ENCODE measurements around the gene ETS1.

Gene ETS1

DNA sequence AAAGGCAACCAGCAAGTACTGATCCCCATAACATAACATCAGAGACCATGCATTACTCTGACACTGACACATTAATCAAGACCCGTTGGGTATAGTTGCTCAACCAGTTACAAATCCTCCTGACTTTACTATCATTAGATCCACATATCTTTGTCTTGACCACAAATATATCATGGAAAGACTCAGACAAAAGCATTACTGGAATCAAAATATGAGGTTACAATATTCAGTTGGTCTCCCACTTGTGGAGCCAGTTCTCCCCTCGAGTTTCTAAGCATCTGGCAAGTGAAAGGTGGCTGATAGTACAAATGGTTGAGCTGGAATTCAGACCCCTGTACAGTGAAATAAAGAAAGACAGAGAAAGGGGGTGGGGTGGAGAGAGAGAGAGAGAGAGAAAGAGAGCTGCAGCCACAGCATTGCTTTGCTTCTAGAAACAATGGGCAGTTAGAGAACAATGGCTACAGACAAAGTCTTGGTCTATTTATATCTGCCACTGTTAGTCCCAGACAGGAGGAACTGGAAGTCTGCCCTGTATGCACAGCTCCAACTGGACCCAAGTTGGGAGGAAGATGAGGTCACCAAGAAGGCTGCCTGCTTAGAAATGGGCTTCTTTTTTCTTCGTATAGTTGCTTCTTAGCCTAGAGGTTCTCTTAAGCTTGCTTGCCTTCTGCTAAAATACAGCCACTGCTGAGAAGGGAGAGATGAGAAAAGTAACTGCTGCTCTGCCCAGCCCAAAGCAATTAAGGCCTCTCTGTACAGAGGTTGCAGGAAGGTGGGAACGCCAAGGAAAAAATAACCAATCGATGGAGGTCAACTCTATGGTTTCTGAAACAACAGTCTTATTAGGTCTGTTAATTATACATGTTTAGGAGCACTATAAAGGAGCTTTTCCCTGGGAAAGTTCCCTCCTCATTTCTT lies 85.5 kb downstream of the ETS1 start:
- DNase-seq (ENCODE audit: low spot score): no peak

DNA sequence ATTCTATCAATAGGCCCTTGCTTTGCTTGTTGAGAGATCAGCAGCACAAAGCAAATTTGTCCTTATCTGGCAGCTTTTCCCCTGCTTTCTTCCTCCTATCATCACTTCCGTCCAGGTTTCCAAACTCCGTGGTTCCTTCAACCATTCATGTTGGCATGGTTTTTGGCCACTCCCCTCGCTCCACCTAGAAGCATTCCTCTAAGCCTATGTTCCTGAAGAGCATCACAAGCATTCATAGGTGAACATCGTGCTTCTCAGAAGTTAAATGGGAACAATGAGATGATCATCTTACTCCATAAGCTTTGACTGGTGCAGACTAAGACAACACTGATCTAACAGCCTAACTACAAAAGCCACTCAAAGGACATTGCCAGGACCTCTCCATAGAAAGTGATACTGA lies 86.3 kb downstream of the ETS1 start:
- DNase-seq (ENCODE audit: low spot score): no peak

DNA sequence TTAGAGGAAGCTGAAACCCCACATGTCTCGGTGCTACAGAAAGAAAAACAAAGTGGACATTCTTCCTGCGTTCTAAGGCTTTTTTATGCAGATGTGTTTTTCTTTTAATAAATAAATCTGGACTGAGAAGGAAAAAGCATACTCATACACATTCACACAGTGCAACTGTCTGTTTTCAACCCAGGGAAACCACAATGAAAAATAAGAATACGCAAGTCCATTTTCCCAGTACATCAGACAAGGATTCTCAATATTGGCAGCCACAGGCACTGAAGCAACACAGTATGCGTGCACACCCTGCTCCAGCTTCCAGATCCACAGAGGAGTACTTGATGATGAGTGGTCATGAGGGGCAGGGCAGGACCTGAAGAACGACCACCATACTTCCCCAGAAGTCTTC lies 86.9 kb downstream of the ETS1 start:
- DNase-seq (ENCODE audit: low spot score): no peak

DNA sequence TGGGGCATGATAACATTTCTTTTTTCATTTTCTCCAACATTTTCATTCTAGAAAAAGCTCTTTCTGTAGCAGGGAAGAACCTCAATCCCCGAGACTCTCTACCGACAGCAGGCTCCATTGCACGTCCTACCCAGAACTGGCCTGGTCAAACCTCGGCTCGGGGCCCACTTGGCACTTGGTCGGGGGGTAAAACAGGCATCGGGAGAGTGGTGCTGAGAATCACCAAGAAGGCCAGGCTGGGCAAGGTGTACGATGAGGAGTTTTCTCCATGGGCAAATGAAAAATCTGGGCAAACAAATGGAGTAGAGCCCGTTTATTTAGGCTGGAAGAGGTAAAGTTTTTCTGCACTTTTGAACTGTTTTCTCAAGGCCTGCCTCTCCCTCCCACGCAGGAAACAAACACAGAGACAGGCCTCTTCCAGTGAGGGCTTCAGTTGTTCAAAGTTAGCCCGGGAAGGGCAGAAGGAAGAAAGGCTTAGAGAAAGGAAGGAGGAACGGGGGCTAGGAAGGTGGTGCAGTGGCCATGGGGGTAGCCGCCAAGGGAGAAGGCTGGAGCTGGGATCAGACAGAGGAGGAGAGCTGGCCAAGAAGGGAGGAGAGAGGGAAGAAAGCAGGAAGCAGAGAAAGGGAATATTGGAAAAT lies 87.6 kb downstream of the ETS1 start:
- no peak for DNase-seq (ENCODE audit: low spot score)

DNA sequence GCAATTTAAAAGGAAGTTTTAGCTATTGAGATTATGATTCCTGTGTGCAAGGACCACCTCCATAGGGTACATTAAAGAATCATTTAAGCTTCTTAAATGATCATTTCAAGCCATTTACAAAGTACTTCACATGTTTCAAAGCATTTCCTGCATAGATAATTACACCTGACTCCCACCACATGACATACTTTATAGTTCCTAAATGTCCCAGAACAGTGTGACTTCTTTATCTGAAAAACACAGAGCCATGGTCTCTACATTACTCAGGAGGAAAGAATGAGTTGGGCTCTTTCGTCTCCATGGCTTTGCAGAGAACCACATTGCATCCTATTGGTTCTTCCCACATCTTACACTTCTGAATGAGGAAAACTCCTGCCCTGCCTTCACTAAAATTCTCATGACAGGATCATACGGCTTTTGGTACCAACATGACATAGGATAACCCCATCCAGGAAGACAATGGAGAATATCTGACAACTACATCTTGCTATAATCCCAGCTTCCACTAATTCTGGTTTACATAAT lies 88.6 kb downstream of the ETS1 start:
- no peak for DNase-seq (ENCODE audit: low spot score)

DNA sequence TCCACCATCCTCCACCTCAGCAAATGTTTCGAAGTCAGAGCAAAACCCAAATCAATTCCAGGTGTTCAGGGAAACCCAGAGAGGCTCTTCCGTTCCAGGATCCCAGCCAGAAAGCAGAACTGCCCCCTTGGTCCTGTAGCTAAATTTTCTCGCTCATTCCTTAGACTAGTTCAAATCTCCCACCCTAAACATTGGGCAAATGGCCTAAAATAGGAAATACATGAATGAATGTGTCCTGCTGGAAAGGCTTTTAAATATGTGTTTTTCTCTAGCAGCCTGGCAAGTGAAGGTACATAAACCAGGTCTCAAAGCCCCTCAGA lies 89.6 kb downstream of the ETS1 start:
- no peak for DNase-seq (ENCODE audit: low spot score)

DNA sequence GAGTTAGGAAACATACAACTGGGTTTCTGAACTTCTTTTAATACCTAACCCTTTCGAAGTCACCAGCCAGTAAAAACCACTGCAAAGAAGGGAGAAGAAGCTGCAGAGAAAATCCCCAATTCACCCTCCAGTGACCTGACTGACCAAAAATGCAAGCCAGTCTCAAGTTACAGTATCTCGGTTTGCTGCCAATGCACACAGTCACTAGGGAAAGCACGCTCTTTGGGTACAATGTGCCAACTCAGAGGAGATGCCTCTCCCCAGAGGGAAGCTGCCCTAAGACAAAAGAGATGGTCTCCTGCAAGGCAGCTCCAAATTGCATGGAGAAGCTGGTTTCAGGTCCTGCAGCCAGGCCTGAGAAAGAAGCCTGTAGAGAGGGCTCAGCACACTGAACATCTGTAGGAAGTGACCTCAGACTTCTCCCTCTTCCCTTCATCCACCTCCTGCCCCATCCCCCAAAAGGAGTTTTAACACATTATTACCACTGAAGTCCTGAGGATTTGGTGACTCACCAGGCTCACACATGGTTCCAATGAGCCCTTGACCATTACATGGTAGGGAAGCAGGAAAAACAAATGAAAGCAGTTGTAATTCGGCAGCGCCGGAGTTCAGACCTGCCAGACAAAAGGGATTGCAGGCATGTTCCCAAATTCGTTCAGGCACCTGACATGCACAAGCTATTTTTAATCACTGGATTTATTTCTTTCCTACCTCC lies 90.1 kb downstream of the ETS1 start:
- DNase-seq (ENCODE audit: low spot score): no peak

DNA sequence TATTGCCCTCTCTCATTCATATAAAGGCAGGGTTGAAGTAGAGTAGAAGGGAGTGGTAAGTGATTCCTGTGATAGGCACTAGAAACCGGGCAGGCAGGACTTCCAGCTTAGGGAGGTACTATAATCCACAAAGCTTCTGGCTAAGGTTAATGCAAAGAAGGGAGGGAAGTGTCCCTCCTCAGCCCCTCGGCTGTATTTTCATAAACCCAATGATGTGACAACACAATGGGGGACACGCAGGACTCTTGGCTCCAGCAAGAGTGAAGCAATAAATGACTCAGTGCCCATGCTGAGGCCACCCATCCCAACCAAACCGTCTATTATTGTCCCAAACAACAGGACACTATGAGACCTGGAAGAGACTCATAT lies 90.7 kb downstream of the ETS1 start:
- no peak for DNase-seq (ENCODE audit: low spot score)

DNA sequence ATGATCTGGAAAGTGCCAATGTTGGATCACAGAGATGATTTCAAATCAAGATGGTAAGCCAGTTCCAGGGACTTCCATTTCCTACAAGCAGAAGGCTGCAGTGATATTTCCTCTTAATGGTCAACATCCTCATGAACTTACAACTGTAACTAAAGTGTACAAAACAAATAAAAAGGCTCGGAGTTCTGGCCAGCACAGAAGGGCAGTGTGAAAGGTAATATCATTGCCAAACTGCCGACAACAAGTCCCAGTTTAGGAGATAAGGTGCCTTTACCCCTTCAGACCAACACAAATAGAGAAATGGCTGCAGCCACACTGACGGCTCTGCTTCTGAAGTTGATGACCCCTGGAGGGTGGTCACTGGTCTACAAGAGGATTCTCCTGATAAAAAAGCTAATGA lies 91.1 kb downstream of the ETS1 start:
- DNase-seq (ENCODE audit: low spot score): no peak

DNA sequence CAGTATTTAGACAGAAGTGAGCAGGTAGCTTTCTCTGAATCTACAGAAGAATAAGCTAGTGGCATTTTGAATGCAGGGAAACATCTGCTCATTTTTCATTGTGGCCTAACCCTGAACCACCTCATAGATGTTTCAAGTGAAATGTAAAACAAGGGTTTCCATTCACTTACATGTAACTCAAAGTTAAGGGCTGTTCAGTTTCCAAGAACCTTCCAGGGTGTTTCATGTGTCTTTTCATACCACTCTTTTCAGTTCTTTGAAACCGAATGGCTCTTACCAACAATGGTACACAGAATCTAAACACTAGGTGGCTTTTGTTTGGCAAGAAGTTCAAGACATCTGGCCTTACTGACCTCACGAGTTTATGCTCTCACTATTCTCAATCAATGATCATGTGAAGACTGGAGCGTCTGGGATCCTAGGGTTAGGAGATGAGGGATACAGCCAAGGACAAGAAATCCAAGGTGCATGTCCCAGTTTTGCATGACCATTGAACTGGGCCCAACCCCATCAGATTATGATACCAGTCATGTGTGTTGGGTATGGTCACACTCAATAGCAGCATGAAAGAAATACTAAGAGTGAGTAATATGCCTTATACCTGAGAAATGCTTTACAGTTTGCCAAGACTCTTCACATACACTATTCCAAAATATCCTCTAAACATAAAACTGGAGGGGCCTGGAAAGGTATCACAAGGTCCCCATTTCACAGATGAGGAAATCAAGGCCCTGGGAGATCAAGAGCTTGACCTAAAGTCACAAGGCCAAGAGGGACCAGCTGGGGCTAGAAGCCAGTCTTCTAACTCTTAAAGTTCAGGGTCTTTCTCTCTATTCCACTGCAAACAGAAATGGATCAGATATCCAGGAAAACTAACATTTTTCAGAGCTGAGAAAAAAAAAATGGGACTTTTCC lies 92.7 kb downstream of the ETS1 start:
- no peak for DNase-seq (ENCODE audit: low spot score)

DNA sequence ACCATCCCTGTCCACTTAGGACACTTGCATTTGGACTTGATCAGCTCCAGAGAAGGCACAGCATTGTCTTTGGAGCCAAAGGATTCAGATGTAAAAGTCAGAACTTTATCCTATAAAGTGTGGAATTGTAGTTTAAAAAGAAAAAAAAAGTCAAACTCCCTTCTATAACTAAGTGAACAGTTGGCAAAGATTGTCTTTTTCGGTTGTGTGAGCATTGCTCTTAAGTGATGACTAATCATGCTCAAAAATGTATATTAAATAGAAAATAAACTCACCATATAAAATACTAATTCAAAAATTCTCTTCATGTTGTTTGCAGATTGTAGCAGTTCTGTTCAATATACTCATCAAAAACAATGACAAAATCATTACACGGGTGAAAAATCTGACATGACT lies 93.8 kb downstream of the ETS1 start:
- no peak for DNase-seq (ENCODE audit: low spot score)

DNA sequence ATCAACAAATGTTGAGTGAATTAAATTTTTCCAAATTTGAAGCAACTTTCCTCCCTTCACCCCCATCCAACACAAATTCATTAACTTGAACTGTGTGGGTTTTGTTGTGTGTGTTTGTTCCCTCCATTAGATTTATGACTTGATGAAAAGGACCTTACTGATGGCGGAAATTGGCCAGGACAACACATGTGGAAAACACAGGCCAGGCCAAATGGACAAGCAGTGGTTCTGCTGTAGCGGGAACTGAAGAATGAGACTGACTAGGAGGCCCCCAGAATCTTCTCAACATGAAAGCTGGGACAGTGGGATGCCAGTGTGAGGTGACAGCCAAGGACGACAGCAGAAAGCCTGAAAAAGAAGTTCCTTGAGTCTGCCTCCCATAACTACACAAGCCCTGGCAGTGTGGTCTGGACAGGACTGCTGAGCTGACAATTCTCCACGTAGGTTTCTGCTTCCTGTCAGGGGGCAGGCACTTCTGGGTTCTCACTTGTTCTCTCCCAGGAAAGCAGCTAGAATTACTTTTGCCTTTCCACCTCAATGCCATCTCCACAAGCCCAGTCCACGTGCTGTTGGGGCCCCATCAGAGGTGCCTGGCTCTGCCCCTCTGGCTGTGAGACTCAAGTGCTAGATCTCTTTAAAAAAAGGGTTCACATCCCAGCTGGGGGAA lies 94.3 kb downstream of the ETS1 start:
- no peak for DNase-seq (ENCODE audit: low spot score)

DNA sequence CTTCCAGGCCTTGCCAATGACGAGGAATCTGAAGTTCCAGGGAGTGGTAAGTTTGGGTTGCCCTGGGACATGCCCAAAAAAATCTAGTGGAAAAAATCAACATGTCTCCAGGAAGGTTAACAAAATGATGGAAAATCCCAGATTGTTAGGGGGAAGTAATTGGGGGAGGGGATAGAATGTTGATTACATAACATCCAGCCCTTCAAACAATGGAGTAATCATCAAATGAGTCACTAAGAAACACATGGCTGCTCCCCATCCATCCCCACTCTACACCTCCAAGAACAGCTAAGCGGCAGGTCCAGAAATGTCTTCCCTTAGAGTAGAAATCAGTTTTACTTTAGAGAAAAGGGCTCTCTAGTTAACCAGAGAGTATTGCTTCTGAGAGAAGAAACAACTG lies 94.9 kb downstream of the ETS1 start:
- no peak for DNase-seq (ENCODE audit: low spot score)

DNA sequence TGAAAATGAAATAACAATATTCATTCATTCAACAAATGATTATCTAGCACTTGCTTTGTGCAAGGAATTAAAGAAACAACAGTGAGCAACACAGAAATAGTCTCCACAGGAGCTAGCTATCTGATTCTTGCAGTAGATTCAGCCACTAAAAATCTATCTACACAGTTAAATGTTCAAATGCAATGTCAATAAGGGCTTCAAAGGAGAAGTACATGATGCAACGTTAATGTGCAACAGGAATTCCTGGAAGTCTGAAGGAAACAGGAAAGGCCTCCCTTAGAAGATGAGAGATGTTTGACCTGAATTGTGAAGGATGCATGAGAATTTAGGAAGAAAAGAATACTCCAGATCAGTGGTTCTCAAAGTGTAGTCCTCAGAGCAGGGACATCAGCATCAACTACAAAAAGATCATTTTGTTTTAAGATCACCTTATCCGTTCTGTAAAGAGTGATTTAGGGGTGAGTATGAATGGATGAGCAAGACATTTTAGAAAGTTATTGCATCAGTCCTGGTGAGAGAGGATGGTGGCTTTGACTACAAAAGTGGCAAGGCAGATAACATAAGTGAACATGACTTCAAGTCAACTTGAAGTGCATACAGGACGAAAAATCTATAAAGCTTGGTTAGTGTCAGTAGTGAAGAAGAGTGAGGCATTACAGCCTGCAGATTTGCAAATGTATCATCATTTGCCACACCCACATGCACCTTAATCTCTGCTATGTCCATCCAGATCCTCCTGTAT lies 96.0 kb downstream of the ETS1 start:
- DNase-seq (ENCODE audit: low spot score): no peak

DNA sequence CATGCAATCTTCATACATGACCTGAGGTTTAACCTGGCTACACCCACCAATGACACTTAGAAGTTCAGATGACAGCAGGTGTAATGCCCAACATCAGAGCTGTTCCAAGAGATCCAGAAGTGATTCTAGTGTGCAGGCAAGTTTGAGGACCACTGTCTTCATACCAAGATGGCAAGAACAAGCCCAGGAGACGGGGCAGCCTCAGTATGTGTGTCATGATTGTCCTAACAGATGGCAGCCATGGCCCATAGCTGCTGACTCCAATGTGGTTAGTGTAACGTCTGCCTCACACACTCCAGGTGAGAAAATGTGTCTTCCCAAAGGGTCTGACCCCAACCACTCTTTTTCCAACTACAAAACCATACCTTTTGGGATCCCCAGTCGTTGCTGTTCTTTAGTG lies 97.3 kb downstream of the ETS1 start:
- no peak for DNase-seq (ENCODE audit: low spot score)

DNA sequence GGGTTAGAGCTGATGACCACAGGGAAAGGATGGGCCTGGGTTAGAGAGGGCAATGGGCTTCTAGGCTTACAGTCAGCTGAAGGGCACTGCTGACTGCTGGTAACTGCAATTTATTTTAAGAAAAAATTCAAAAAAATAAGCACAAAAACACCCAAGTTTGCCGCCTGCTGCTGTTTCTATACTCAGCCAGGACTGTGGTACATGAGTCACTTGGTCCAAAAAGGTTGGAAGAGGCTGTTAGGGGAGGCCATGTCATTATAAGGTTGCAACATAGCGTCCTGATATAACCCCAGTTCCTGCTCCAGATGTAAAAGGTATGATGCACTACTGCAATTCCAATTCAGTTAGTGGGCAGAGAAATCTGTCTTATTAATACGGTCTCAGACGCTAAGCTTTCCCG lies 98.9 kb downstream of the ETS1 start:
- DNase-seq (ENCODE audit: low spot score): no peak

DNA sequence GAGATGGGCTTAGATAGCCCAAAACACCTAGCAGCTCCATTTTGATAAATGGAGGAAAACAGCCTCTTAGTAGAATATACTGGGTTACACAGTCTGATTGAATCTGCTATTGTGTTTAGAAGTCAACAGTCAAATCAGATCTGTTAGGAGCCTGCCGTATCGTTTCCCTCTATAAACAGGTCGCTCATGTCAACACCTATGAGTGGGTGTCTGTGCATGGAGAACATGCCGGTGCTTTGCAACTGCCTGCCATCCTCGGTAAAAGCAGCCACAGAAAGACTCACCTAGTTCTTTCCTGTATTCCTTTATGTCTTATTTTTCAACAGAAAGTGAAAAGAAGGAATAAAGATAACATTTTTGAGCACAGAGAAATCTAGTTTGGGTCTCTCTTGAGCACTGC lies 99.4 kb downstream of the ETS1 start:
- no peak for DNase-seq (ENCODE audit: low spot score)

DNA sequence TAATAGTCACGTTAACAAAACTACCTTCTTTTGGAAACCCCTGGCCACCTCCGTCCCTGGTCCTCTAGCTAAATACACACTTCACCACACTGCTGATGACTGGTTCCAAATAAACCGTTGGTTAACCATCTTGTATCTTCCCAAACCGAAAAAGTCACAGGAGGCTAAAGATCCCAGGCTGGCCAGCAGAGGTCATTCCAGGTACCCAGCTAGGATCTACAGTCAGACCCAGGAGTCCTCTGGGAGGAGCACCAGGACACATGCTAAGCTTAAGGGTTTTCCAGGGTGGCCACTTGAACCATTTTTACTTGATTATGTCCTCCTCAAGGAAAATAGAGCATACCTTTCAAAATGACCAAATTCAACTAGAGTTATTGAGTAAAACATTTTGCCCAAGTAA lies 103.2 kb downstream of the ETS1 start:
- no peak for DNase-seq (ENCODE audit: low spot score)

DNA sequence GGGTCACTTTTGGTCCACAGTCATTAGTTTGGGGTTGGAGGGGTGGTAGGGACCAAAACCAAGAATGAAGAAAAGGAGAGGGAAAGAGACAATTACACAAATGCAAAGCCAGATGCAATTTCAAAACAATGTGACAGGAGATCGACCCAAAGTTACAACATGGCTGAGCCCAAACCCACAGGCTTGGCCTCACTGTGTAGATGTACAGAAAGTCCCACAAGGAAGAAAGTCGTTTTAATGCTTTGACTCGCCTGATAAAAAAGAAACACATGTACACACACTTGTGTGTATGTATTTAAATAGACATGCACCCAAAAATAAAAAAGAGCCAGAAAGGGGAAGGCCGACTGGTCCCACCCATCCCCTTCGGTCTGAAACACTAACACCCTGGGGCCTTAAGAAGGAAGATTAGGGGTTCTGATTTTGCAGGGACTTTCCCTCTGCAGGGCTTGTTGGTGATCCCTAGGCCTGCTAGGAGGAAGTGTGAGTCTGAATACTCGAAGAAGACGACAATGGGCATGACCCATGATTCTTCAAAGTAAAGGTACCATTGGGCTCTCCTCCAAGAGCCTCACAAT lies 104.1 kb downstream of the ETS1 start:
- peak; percentile 52 for DNase-seq (ENCODE audit: low spot score)

DNA sequence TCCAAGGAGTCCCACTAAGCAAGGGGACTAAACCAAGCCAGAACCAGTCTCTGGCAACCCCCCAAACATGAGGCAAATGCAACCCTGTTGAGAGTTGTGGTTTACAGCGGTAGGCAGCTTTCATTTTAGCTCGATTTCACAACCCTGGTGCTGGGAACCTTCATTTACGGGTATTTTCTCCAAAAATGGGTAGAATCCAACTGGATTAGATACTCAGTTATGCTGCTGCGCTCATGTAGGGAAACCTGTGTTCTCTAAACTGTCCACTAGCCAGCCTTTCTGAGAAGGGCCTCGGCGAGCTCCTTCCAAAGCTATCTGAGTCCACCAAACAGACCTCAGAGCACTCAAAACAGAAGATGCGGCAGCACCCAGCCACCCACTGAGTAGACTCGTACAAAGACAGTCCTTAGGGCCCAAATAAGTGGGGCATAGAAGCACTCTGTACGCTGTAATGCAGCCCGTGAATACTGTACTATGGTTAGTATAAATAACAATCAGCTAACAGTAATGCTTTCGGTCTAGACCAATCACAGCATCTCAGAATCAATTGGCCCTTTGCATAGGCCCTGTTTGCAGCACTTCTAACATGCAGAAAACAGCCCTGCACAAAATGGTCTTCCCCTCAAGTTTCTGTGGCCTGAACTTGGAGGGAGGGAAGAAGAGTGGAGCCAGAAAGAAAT lies 104.7 kb downstream of the ETS1 start:
- peak; percentile 47 for DNase-seq (ENCODE audit: low spot score)
